NCI-H82 treated with DMSO at 0.1 percent for 48 hours (cell line): ENCODE results near the gene ZDHHC23.

ENCODE experiments used
- DNase-seq: peaks from one replicate; lab custom pipeline; 2025; ENCODE audit not compliant: unreplicated experiment; lab: John Stamatoyannopoulos, UW

ZDHHC23 gene

GRCh38 chr3:113947372-113948014 is at the start of gene ZDHHC23:
ZDHHC23 (plus strand) TSS chr3:113948013; CDS start chr3:113948803, 790 bp downstream.
- DNase-seq: peak; percentile 33

- DNase-seq: no peak
Observed at GRCh38 chr3:113898892-113899291, 48.9 kb upstream of the ZDHHC23 start.

GRCh38 chr3:113906568-113907140 is 41.2 kb upstream of the ZDHHC23 start:
- DNase-seq: no peak

- no peak for DNase-seq
Observed at GRCh38 chr3:113908133-113908532, 39.7 kb upstream of the ZDHHC23 start.

- no peak for DNase-seq
Observed at GRCh38 chr3:113910966-113911365, 36.8 kb upstream of the ZDHHC23 start.

GRCh38 chr3:113912552-113913236 is 35.1 kb upstream of the ZDHHC23 start:
- peak; percentile 42 for DNase-seq

GRCh38 chr3:113914646-113915045 is 33.2 kb upstream of the ZDHHC23 start:
- no peak for DNase-seq

GRCh38 chr3:113927556-113927955 is 20.3 kb upstream of the ZDHHC23 start:
- no peak for DNase-seq

- no peak for DNase-seq
Observed at GRCh38 chr3:113946831-113947230, 982 bp upstream of the ZDHHC23 start.

GRCh38 chr3:113948015-113948917 is 453 bp downstream of the ZDHHC23 start:
- DNase-seq: no peak

GRCh38 chr3:113952921-113953320 is 5.1 kb downstream of the ZDHHC23 start:
- no peak for DNase-seq

- no peak for DNase-seq
Observed at GRCh38 chr3:113953677-113954076, 5.9 kb downstream of the ZDHHC23 start.

- DNase-seq: no peak
Observed at GRCh38 chr3:113954091-113954685, 6.4 kb downstream of the ZDHHC23 start.

GRCh38 chr3:113963879-113964278 is 16.1 kb downstream of the ZDHHC23 start:
- DNase-seq: no peak

- DNase-seq: no peak
Observed at GRCh38 chr3:113966172-113966571, 18.4 kb downstream of the ZDHHC23 start.

GRCh38 chr3:113968986-113969385 is 21.2 kb downstream of the ZDHHC23 start:
- no peak for DNase-seq

GRCh38 chr3:113977822-113978221 is 30.0 kb downstream of the ZDHHC23 start:
- no peak for DNase-seq

- DNase-seq: no peak
Observed at GRCh38 chr3:113979916-113980315, 32.1 kb downstream of the ZDHHC23 start.

- DNase-seq: no peak
Observed at GRCh38 chr3:113981803-113982202, 34.0 kb downstream of the ZDHHC23 start.

- no peak for DNase-seq
Observed at GRCh38 chr3:113983544-113983943, 35.7 kb downstream of the ZDHHC23 start.

GRCh38 chr3:113985541-113985940 is 37.7 kb downstream of the ZDHHC23 start:
- DNase-seq: no peak
